ENCODE results near the gene IFNA4.
A peak's percentile ranks its signal among the peaks of the same experiment; 100 is the strongest.
"Not testable (repeated sequence)": the region's sequence is repeated elsewhere in the genome, so short reads cannot be mapped to it uniquely, and the experiment has no call there.

The IFNA4 gene

GRCh38 chr9:21187487-21187886, at the start of gene IFNA4:
TSS of gene IFNA4 (minus strand) at chr9:21187587. CDS start at chr9:21187531, 56 bp downstream.
- DNase-seq (ENCODE audit: low spot score) = not testable (repeated sequence)

GRCh38 chr9:21236360-21236714, 49.0 kb upstream of the IFNA4 start:
- DNase-seq (ENCODE audit: low spot score) = not testable (repeated sequence)

- peak; percentile 74 for DNase-seq (ENCODE audit: low spot score)
Observed at GRCh38 chr9:21235468-21236359, 48.3 kb upstream of the IFNA4 start.

- DNase-seq (ENCODE audit: low spot score) = no peak
Observed at GRCh38 chr9:21234153-21234687, 46.8 kb upstream of the IFNA4 start.

- DNase-seq (ENCODE audit: low spot score) = no peak
Observed at GRCh38 chr9:21233258-21233657, 45.9 kb upstream of the IFNA4 start.

- DNase-seq (ENCODE audit: low spot score) = no peak
Observed at GRCh38 chr9:21228122-21228521, 40.7 kb upstream of the IFNA4 start, which contains the start of gene IFNA17. TSS of gene IFNA17 (minus strand) at chr9:21228222. CDS start at chr9:21228173, 49 bp downstream.

- DNase-seq (ENCODE audit: low spot score) = not testable (repeated sequence)
Observed at GRCh38 chr9:21217211-21217610, 29.8 kb upstream of the IFNA4 start, which contains the start of gene IFNA16. TSS of gene IFNA16 (minus strand) at chr9:21217311. CDS start at chr9:21217305, 6 bp downstream.

- peak; percentile 53 for DNase-seq (ENCODE audit: low spot score)
Observed at GRCh38 chr9:21213411-21214326, 26.3 kb upstream of the IFNA4 start.

GRCh38 chr9:21212160-21212559, 24.8 kb upstream of the IFNA4 start:
- DNase-seq (ENCODE audit: low spot score) = not testable (repeated sequence)

GRCh38 chr9:21210782-21211181, 23.4 kb upstream of the IFNA4 start:
- DNase-seq (ENCODE audit: low spot score) = not testable (repeated sequence)

- no peak for DNase-seq (ENCODE audit: low spot score)
Observed at GRCh38 chr9:21210311-21210710, 22.9 kb upstream of the IFNA4 start.

- not testable (repeated sequence) for DNase-seq (ENCODE audit: low spot score)
Observed at GRCh38 chr9:21207043-21207442, 19.7 kb upstream of the IFNA4 start, which contains the start of gene IFNA10. TSS of gene IFNA10 (minus strand) at chr9:21207143. CDS start at chr9:21207097, 46 bp downstream.

- DNase-seq (ENCODE audit: low spot score) = no peak
Observed at GRCh38 chr9:21205204-21205603, 17.8 kb upstream of the IFNA4 start.

GRCh38 chr9:21202105-21202504, 14.7 kb upstream of the IFNA4 start, which contains the start of gene IFNA7:
TSS of gene IFNA7 (minus strand) at chr9:21202205. CDS start at chr9:21202165, 40 bp downstream.
- not testable (repeated sequence) for DNase-seq (ENCODE audit: low spot score)

- peak; percentile 68 for DNase-seq (ENCODE audit: low spot score)
Observed at GRCh38 chr9:21194867-21195776, 7.7 kb upstream of the IFNA4 start.

GRCh38 chr9:21182810-21183736, 4.3 kb downstream of the IFNA4 start:
- DNase-seq (ENCODE audit: low spot score) = peak; percentile 69

- DNase-seq (ENCODE audit: low spot score) = no peak
Observed at GRCh38 chr9:21174671-21175070, 12.7 kb downstream of the IFNA4 start.

- no peak for DNase-seq (ENCODE audit: low spot score)
Observed at GRCh38 chr9:21172156-21172555, 15.2 kb downstream of the IFNA4 start.

- DNase-seq (ENCODE audit: low spot score) = no peak
Observed at GRCh38 chr9:21171351-21171750, 16.0 kb downstream of the IFNA4 start.

- DNase-seq (ENCODE audit: low spot score) = not testable (repeated sequence)
Observed at GRCh38 chr9:21166560-21166959, 20.8 kb downstream of the IFNA4 start, which contains the start of gene IFNA21. TSS of gene IFNA21 (minus strand) at chr9:21166660. CDS start at chr9:21166612, 48 bp downstream.

Measured in NAMALWA (cell line).